GM23338 (cell line): ENCODE measurements around the gene PKD1. TPM values are rescaled to one million over a fixed set of nuclear protein-coding genes. Genes with fewer than 3 reads are reported as not detected.

ENCODE experiments used
- ATAC-seq: fragments of 200-7000 bp; cut with Tn5 transposase; 3 replicates; pipeline ENCODE4 v1.9.1; 2020
- DNase-seq: peaks from one replicate; pipeline ENCODE4 v3.0.0-alpha.2; 2015; ENCODE audit warnings: low spot score
- H2AFZ ChIP-seq: fragments of 200-600 bp; sonication (generic); 2 replicates; pipeline ENCODE4 v1.8.0; 2016; ENCODE audit warnings: antibody characterized with exemption, mild to moderate bottlenecking, moderate library complexity
- H3F3A ChIP-seq: fragments of 200-600 bp; sonication (generic); replicated peaks from 2 replicates; pipeline ENCODE4 v1.8.0; 2017; ENCODE audit warnings: antibody characterized with exemption, mixed run types, low read depth
- H3K27ac ChIP-seq: fragments of 200-600 bp; sonication (generic); 2 replicates; pipeline ENCODE4 v1.6.1; 2016; ENCODE audit warnings: low read depth
- H3K27me3 ChIP-seq: fragments of 200-600 bp; sonication (generic); 2 replicates; pipeline ENCODE4 v1.8.0; 2016; ENCODE audit warnings: mild to moderate bottlenecking, mixed run types, moderate library complexity; ENCODE audit not compliant: insufficient read depth
- H3K36me3 ChIP-seq: fragments of 200-600 bp; sonication (generic); 2 replicates; pipeline ENCODE4 v1.8.0; 2016; ENCODE audit warnings: mild to moderate bottlenecking; ENCODE audit not compliant: insufficient read depth
- H3K4me1 ChIP-seq: fragments of 200-600 bp; sonication (generic); 2 replicates; pipeline ENCODE4 v1.8.0; 2016; ENCODE audit warnings: mild to moderate bottlenecking, moderate library complexity; ENCODE audit not compliant: insufficient read depth
- H3K4me2 ChIP-seq: fragments of 200-600 bp; sonication (generic); 2 replicates; pipeline ENCODE4 v1.7.1; 2017; ENCODE audit warnings: mixed run types
- H3K4me3 ChIP-seq: fragments of 200-600 bp; sonication (generic); 2 replicates; pipeline ENCODE4 v1.6.1; 2016; ENCODE audit warnings: mixed run types
- H3K79me2 ChIP-seq: fragments of 200-600 bp; sonication (generic); replicated peaks from 2 replicates; pipeline ENCODE4 v1.8.0; 2017; ENCODE audit warnings: mild to moderate bottlenecking; ENCODE audit not compliant: insufficient read depth
- H3K9me2 ChIP-seq: fragments of 200-600 bp; sonication (generic); 2 replicates; pipeline ENCODE4 v1.8.0; 2017; ENCODE audit not compliant: insufficient read depth
- H4K20me1 ChIP-seq: fragments of 200-600 bp; sonication (generic); replicated peaks from 2 replicates; pipeline ENCODE4 v1.8.0; 2017; ENCODE audit warnings: mild to moderate bottlenecking; ENCODE audit not compliant: insufficient read depth
- H3K27ac Mint-ChIP-seq: 2 replicates; pipeline ENCODE4 v1.8.0; 2020; ENCODE audit warnings: inconsistent platforms, mild to moderate bottlenecking, moderate library complexity, mixed read lengths
- H3K27me3 Mint-ChIP-seq: 3 replicates; pipeline ENCODE4 v1.8.0; 2022; ENCODE audit warnings: low read depth, mild to moderate bottlenecking, moderate library complexity, mixed read lengths, inconsistent platforms; ENCODE audit not compliant: insufficient read depth, poor library complexity
- H3K36me3 Mint-ChIP-seq: 3 replicates; pipeline ENCODE4 v1.8.0; 2021; ENCODE audit warnings: low read depth, mild to moderate bottlenecking, inconsistent platforms, moderate library complexity, mixed read lengths
- H3K4me1 Mint-ChIP-seq: 3 replicates; pipeline ENCODE4 v1.8.0; 2020; ENCODE audit warnings: mild to moderate bottlenecking, inconsistent platforms, mixed read lengths
- H3K4me3 Mint-ChIP-seq: 3 replicates; pipeline ENCODE4 v1.8.0; 2021; ENCODE audit warnings: moderate library complexity, mild to moderate bottlenecking, inconsistent platforms, mixed read lengths
- H3K9me3 Mint-ChIP-seq: 3 replicates; pipeline ENCODE4 v1.8.0; 2020; ENCODE audit warnings: moderate library complexity, mild to moderate bottlenecking, inconsistent platforms, mixed read lengths
- CREB1 ChIP-seq: fragments of 250-450 bp; sonication (Bioruptor Pico); IDR thresholded peaks from 2 replicates; pipeline ENCODE4 v1.5.0; 2020; ENCODE audit warnings: low read depth, mild to moderate bottlenecking, moderate library complexity
- ETS1 ChIP-seq: IDR thresholded peaks from 2 replicates; pipeline ENCODE4 v1.6.1; 2016; ENCODE audit warnings: antibody characterized with exemption
- EZH2 ChIP-seq: fragments of 200-600 bp; sonication (generic); IDR thresholded peaks from one replicate; pipeline ENCODE4 v1.8.0; 2017; ENCODE audit warnings: antibody characterized with exemption, mild to moderate bottlenecking, low read depth; ENCODE audit not compliant: unreplicated experiment
- EZH2phosphoT487 ChIP-seq: fragments of 200-600 bp; sonication (generic); IDR thresholded peaks from one replicate; pipeline ENCODE4 v1.8.1; 2018; ENCODE audit warnings: antibody characterized with exemption; ENCODE audit not compliant: unreplicated experiment
- JUNB ChIP-seq: IDR thresholded peaks from one replicate; pipeline ENCODE4 v1.6.1; 2016; ENCODE audit warnings: antibody characterized with exemption; ENCODE audit not compliant: unreplicated experiment
- NANOG ChIP-seq: IDR thresholded peaks from 2 replicates; pipeline ENCODE4 v1.6.1; 2016; ENCODE audit warnings: antibody characterized with exemption, borderline replicate concordance
- POLR2AphosphoS5 ChIP-seq: IDR thresholded peaks from 2 replicates; pipeline ENCODE4 v1.6.1; 2016; ENCODE audit warnings: antibody characterized with exemption, low read depth
- STAT1 ChIP-seq: IDR thresholded peaks from one replicate; pipeline ENCODE4 v1.6.1; 2016; ENCODE audit warnings: antibody characterized with exemption; ENCODE audit not compliant: unreplicated experiment
- ZNF114 ChIP-seq: fragments of 250-450 bp; sonication (Bioruptor Pico); IDR thresholded peaks from 2 replicates; pipeline ENCODE4 v1.5.0; 2020; ENCODE audit warnings: mild to moderate bottlenecking, moderate library complexity
- ZNF331 ChIP-seq: fragments of 250-450 bp; sonication (Bioruptor Pico); IDR thresholded peaks from 2 replicates; pipeline ENCODE4 v1.5.0; 2020; ENCODE audit warnings: low read depth, mild to moderate bottlenecking, moderate library complexity
- ZNF462 ChIP-seq: fragments of 250-450 bp; sonication (Bioruptor Pico); IDR thresholded peaks from 2 replicates; pipeline ENCODE4 v1.5.0; 2020; ENCODE audit warnings: mild to moderate bottlenecking, moderate library complexity
- polyA plus RNA-seq: library from polyadenylated mRNA; unstranded; fragments of >200 nt; fragmentation: Nextera tagmentation; extraction: Ambion mirVana; gene quantifications from 2 replicates; pipeline ENCODE4 v1.2.1, GENCODE V29; 2016
- total RNA-seq: library from RNA; depleted of rRNA; stranded (reverse); fragments of >200 nt; shearing (Covaris generic); gene quantifications from 2 replicates; pipeline ENCODE4 v1.2.3, GENCODE V29; 2014
- TF ChIP-seq, protein P1 (sequence below), 2 experiments: fragments of 200-600 bp in 1 of 2; sonication (generic) in 1 of 2; conservative IDR thresholded peaks; 2 replicates each; pipeline versions ENCODE4 v1.5.1 to v1.6.1; 2016 to 2017; ENCODE audit warnings: antibody characterized with exemption in 2 of 2, low read depth in 2 of 2, mild to moderate bottlenecking in 2 of 2, moderate library complexity in 1 of 2
- TF ChIP-seq, protein P2 (sequence below): IDR thresholded peaks from one replicate; pipeline ENCODE4 v1.6.1; 2018; ENCODE audit warnings: antibody characterized with exemption; ENCODE audit not compliant: unreplicated experiment

PKD1 gene
- total and polyA plus RNA-seq, 2 experiments from 2014 or later, result 21.1 to 107 TPM

- Mint-ChIP-seq H3K27ac (no peak overlapping the region), H3K36me3 (peaks cover 5% of the 10 kb centered on the region; the same call in 1 of the 3 replicates), H3K9me3 (no peaks in the 10 kb centered on the region), H3K4me3 (no peak overlapping the region), H3K4me1 (no peaks in the 10 kb centered on the region), H3K27me3 (peaks cover 2% of the 10 kb centered on the region)
- no peaks in the 10 kb centered on the region for H3K27me3 ChIP-seq
- H3K4me2 ChIP-seq, result no peak overlapping the region
- no peaks in the 10 kb centered on the region for H3K9me2 ChIP-seq
- H3K4me1 ChIP-seq, result no peaks in the 10 kb centered on the region
- no peak for ATAC-seq
- no peak for TF ChIP-seq CREB1 (CRISPR knock-in tag)
- TF ChIP-seq EZH2, result no peak
- TF ChIP-seq ETS1, result no peak
- no peak for TF ChIP-seq ZNF331
- TF ChIP-seq, protein P1, sequence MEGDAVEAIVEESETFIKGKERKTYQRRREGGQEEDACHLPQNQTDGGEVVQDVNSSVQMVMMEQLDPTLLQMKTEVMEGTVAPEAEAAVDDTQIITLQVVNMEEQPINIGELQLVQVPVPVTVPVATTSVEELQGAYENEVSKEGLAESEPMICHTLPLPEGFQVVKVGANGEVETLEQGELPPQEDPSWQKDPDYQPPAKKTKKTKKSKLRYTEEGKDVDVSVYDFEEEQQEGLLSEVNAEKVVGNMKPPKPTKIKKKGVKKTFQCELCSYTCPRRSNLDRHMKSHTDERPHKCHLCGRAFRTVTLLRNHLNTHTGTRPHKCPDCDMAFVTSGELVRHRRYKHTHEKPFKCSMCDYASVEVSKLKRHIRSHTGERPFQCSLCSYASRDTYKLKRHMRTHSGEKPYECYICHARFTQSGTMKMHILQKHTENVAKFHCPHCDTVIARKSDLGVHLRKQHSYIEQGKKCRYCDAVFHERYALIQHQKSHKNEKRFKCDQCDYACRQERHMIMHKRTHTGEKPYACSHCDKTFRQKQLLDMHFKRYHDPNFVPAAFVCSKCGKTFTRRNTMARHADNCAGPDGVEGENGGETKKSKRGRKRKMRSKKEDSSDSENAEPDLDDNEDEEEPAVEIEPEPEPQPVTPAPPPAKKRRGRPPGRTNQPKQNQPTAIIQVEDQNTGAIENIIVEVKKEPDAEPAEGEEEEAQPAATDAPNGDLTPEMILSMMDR (conservative IDR thresholded peaks at IDR 0.05; ENCODE audit: low read depth in 2 of 2), result no peak
- TF ChIP-seq, protein P2, sequence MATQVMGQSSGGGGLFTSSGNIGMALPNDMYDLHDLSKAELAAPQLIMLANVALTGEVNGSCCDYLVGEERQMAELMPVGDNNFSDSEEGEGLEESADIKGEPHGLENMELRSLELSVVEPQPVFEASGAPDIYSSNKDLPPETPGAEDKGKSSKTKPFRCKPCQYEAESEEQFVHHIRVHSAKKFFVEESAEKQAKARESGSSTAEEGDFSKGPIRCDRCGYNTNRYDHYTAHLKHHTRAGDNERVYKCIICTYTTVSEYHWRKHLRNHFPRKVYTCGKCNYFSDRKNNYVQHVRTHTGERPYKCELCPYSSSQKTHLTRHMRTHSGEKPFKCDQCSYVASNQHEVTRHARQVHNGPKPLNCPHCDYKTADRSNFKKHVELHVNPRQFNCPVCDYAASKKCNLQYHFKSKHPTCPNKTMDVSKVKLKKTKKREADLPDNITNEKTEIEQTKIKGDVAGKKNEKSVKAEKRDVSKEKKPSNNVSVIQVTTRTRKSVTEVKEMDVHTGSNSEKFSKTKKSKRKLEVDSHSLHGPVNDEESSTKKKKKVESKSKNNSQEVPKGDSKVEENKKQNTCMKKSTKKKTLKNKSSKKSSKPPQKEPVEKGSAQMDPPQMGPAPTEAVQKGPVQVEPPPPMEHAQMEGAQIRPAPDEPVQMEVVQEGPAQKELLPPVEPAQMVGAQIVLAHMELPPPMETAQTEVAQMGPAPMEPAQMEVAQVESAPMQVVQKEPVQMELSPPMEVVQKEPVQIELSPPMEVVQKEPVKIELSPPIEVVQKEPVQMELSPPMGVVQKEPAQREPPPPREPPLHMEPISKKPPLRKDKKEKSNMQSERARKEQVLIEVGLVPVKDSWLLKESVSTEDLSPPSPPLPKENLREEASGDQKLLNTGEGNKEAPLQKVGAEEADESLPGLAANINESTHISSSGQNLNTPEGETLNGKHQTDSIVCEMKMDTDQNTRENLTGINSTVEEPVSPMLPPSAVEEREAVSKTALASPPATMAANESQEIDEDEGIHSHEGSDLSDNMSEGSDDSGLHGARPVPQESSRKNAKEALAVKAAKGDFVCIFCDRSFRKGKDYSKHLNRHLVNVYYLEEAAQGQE, result no peak
- no peak for TF ChIP-seq POLR2AphosphoS5
- TF ChIP-seq NANOG, result no peak
- TF ChIP-seq EZH2phosphoT487, result no peak
- no peak for TF ChIP-seq ZNF462 (CRISPR knock-in tag)
- TF ChIP-seq JUNB, result no peak
- no peak for TF ChIP-seq ZNF114 (CRISPR knock-in tag)
- TF ChIP-seq STAT1, result no peak
- no peaks in the 10 kb centered on the region for H3F3A ChIP-seq
- no peak for DNase-seq
- no peaks in the 10 kb centered on the region for H4K20me1 ChIP-seq
- H2AFZ ChIP-seq, result no peak overlapping the region
- H3K79me2 ChIP-seq, result no peaks in the 10 kb centered on the region
- no peaks in the 10 kb centered on the region for H3K36me3 ChIP-seq
- no peak overlapping the region for H3K27ac ChIP-seq
- no peak overlapping the region for H3K4me3 ChIP-seq
These were observed 54.3 kb downstream of the PKD1 start for GRCh38 chr16:2081201-2082084.
